CD14-positive monocyte (primary cell): ENCODE measurements around the gene NEK6. TPM values are rescaled to one million over a fixed set of nuclear protein-coding genes. Genes with fewer than 3 reads are reported as not detected.

Experiments used
- DNase-seq, 3 donors: peaks; one replicate each; pipeline ENCODE4 v3.0.0-alpha.2; 2011 to 2022
- H2AFZ ChIP-seq: 2 replicates; pipeline ENCODE4 v1.6.0; 2012; ENCODE audit warnings: mild to moderate bottlenecking, low read depth, low read length, inconsistent platforms; ENCODE audit not compliant: insufficient read depth, poor library complexity, severe bottlenecking
- H3K27ac ChIP-seq, 2 donors: 1 replicate in 1 of 2; 2 replicates in 1 of 2; pipeline ENCODE4 v1.5.1; 2012 to 2013; ENCODE audit warnings: low read length in 2 of 2, control low read depth in 1 of 2, inconsistent platforms in 1 of 2, low read depth in 1 of 2, mild to moderate bottlenecking in 1 of 2
- H3K27me3 ChIP-seq, 2 donors: one replicate each; pipeline versions ENCODE4 v1.6.0 to v1.6.1; 2011 to 2013; ENCODE audit warnings: low read length in 2 of 2; ENCODE audit not compliant: control insufficient read depth in 2 of 2, insufficient read depth in 2 of 2
- H3K36me3 ChIP-seq, 2 donors: replicated peaks in 1 of 2; 1 replicate in 1 of 2; 2 replicates in 1 of 2; pipeline versions ENCODE4 v1.5.1 to v1.6.1; 2012 to 2013; ENCODE audit warnings: low read length in 2 of 2, control low read depth in 1 of 2, inconsistent platforms in 1 of 2, mild to moderate bottlenecking in 1 of 2; ENCODE audit not compliant: insufficient read depth in 2 of 2, control insufficient read depth in 1 of 2
- H3K4me1 ChIP-seq, 2 donors: 1 replicate in 1 of 2; 2 replicates in 1 of 2; pipeline versions ENCODE4 v1.5.1 to v1.6.1; 2012 to 2013; ENCODE audit warnings: low read length in 2 of 2, control low read depth in 1 of 2, inconsistent platforms in 1 of 2, mild to moderate bottlenecking in 1 of 2, moderate library complexity in 1 of 2; ENCODE audit not compliant: insufficient read depth in 2 of 2, control insufficient read depth in 1 of 2
- H3K4me2 ChIP-seq: replicated peaks from 2 replicates; pipeline ENCODE3; 2012; ENCODE audit warnings: low read length, moderate library complexity, mild to moderate bottlenecking; ENCODE audit not compliant: poor library complexity, severe bottlenecking; ENCODE audit errors: extremely low read depth
- H3K4me3 ChIP-seq, 3 experiments: fragments of 200-600 bp in 1 of 3; sonication (generic) in 1 of 3; replicated peaks in 1 of 3; 1 replicate in 2 of 3; 2 replicates in 1 of 3; pipeline ENCODE4 v1.5.1; 2011 to 2013; ENCODE audit warnings: low read length in 3 of 3, mild to moderate bottlenecking in 3 of 3, control low read depth in 2 of 3, low read depth in 2 of 3, inconsistent platforms in 1 of 3, moderate library complexity in 1 of 3
- H3K79me2 ChIP-seq: 2 replicates; pipeline ENCODE4 v1.6.0; 2012; ENCODE audit warnings: mild to moderate bottlenecking, control low read depth, inconsistent platforms, low read length, moderate library complexity; ENCODE audit not compliant: insufficient read depth
- H3K9ac ChIP-seq: 2 replicates; pipeline ENCODE4 v1.6.0; 2017; ENCODE audit warnings: low read length, mild to moderate bottlenecking; ENCODE audit not compliant: insufficient read depth, poor library complexity, severe bottlenecking
- H3K9me3 ChIP-seq, 2 donors: replicated peaks in 1 of 2; 1 replicate in 1 of 2; 2 replicates in 1 of 2; pipeline versions ENCODE4 v1.5.1 to v1.6.1; 2012 to 2013; ENCODE audit warnings: low read length in 2 of 2, control low read depth in 1 of 2; ENCODE audit not compliant: control insufficient read depth in 1 of 2, insufficient read depth in 1 of 2
- H4K20me1 ChIP-seq: 2 replicates; pipeline ENCODE4 v1.6.0; 2012; ENCODE audit warnings: mild to moderate bottlenecking, low read length, control low read depth, moderate library complexity; ENCODE audit not compliant: insufficient read depth
- H3K27ac Mint-ChIP-seq, 7 donors: one replicate each; pipeline ENCODE4 v1.8.0; 2020; ENCODE audit warnings: mild to moderate bottlenecking in 7 of 7, mixed read lengths in 7 of 7, moderate library complexity in 6 of 7, inconsistent platforms in 2 of 7
- H3K27me3 Mint-ChIP-seq, 3 donors: one replicate each; pipeline ENCODE4 v1.8.0; 2021 to 2022; ENCODE audit warnings: low read depth in 3 of 3, mild to moderate bottlenecking in 3 of 3, mixed read lengths in 3 of 3, moderate library complexity in 3 of 3, inconsistent platforms in 1 of 3
- H3K36me3 Mint-ChIP-seq, 2 donors: one replicate each; pipeline ENCODE4 v1.8.0; 2020; ENCODE audit warnings: mixed read lengths in 2 of 2, inconsistent platforms in 1 of 2, mild to moderate bottlenecking in 1 of 2
- H3K4me1 Mint-ChIP-seq: one replicate; pipeline ENCODE4 v1.8.0; 2020; ENCODE audit warnings: mild to moderate bottlenecking, mixed read lengths
- H3K4me3 Mint-ChIP-seq, 2 donors: one replicate each; pipeline ENCODE4 v1.8.0; 2020; ENCODE audit warnings: mild to moderate bottlenecking in 2 of 2, mixed read lengths in 2 of 2, moderate library complexity in 1 of 2
- H3K9me3 Mint-ChIP-seq, 7 donors: one replicate each; pipeline ENCODE4 v1.8.0; 2020 to 2022; ENCODE audit warnings: mixed read lengths in 7 of 7, mild to moderate bottlenecking in 6 of 7, moderate library complexity in 6 of 7, inconsistent platforms in 2 of 7
- CTCF ChIP-seq: fragments of 200-600 bp; IDR thresholded peaks from one replicate; pipeline ENCODE4 v1.8.0; 2022; ENCODE audit warnings: antibody characterized with exemption, mild to moderate bottlenecking
- WGBS: methylation state at CpG from one replicate; pipeline ENCODE4 v1.1.5; 2013; ENCODE audit warnings: missing lambda C conversion rate; ENCODE audit not compliant: insufficient coverage; 5-methylcytosine and 5-hydroxymethylcytosine counted together
- intact Hi-C, 2 donors: fragments of 100-400 bp; cut with micrococcal nuclease; formaldehyde crosslinking; loops; one replicate each; pipeline versions ENCODE4 v1.15.0 to v1.15.1; 2023
- polyA plus RNA-seq, 3 donors: library from polyadenylated mRNA; depleted of rRNA in 1 of 3; unstranded in 2 of 3; stranded (reverse) in 1 of 3; fragments of 300-500 nt in 2 of 3; fragments of >200 nt in 1 of 3; fragmentation: Illumina TruSeq in 2 of 3; gene quantifications; 1 replicate in 2 of 3; 2 replicates in 1 of 3; pipeline ENCODE4 v1.2.3, GENCODE V29; 2012 to 2021

Gene NEK6
- polyA plus RNA-seq, 3 donors = 26.1 to 46.0 (median 35.8) TPM

DNA sequence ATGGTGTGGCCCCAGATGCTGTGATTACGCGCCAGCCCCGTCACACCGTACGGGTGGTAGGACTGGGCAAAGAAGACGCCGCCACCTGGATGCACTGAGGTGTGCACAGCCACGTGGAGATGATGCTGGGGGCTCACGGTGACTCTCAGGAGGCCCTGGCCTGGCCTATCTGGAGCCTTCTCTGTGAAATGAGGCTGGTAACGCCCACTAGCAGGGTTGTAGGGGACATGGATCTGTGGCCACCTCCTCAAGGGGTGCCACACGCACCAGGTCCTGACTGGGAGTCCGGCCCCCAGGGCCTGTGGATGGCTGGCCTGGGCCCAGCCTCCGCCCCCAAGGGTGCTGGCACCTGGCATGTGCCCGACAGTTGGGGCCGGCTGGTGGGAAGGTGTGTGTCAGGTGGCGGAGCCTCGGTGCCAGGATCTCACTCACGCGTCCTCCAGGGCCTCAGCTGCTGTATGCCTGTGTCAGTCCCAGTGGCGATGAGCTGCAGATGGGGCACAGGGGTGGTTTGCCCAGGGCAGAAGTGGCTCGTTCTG lies 32.4 kb downstream of the NEK6 start:
- peak overlapping the region; percentile 4 for H3K9ac ChIP-seq
- no peak for TF ChIP-seq CTCF
- H3K27me3 ChIP-seq = no peaks in the 10 kb centered on the region
- H3K9me3 ChIP-seq = no peaks in the 10 kb centered on the region
- 54% methylated on average over 19 of the region's 21 CpGs for WGBS
- H3K27ac ChIP-seq = peak overlapping the region; percentile 8 to 23
- Mint-ChIP-seq H3K27me3 (peaks cover 0 to 4% (median 0%) of the 10 kb centered on the region in 3 donors), H3K4me3 (no peak overlapping the region), H3K9me3 (no peaks in the 10 kb centered on the region), H3K36me3 (peaks cover 26 to 70% of the 10 kb centered on the region in 2 donors), H3K27ac (peak overlapping the region in 1 of 7 donors; percentile 66), H3K4me1 (peaks cover 91% of the 10 kb centered on the region)
- peaks cover 16 to 26% of the 10 kb centered on the region in 2 donors for H3K36me3 ChIP-seq
- intact Hi-C loops = loop anchor here in 1 of 2 donors (10.0 kb wide), 1 partner anchor 155 kb away; no protein-coding TSS in a partner anchor
- H2AFZ ChIP-seq = no peak overlapping the region
- peaks cover 100% of the 10 kb centered on the region for H3K79me2 ChIP-seq
- H3K4me2 ChIP-seq = peak overlapping the region; percentile 45
- H4K20me1 ChIP-seq = peaks cover 100% of the 10 kb centered on the region
- H3K4me3 ChIP-seq = peak overlapping the region in 1 of 3 experiments; percentile 45
- peak in 1 of 3 donors; percentile 22 for DNase-seq
- peaks cover 85 to 90% of the 10 kb centered on the region in 2 donors for H3K4me1 ChIP-seq

DNA sequence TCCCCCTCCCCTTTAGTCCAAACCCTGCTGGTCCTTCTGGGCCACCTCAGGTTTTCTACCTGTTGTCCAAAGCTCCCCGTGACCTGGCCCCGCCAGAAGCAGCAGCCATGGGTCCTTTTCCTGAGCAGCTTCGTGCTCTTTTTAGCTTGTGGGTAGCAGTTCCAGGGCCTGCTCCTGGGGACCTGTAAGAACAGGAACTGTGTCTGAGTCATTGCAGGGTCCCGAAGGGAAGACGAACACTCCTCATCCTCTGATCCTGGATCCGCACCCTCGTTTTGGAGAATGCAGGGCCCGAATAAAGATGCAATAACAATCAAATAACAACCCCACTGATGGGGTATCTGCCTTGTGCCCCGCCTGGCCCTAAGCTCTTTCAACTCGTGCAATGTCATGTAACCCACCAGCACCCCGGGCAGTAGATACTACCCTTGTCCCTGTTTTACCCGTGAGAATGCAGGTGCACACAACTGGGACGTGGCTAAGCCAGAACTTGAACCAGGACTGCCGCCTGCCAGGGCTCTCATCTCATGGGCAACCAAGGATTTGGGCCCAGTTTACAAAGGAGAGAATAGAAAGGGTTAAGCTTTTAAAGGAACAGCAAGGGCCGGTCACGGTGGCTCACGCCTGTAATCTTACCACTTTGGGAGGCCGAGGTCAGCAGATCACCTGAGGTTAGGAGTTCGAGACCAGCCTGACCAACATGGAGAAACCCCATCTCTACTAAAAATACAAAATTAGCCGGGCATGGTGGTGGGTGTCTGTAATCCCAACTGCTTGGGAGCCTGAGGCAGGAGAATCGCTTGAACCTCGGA lies 33.2 kb downstream of the NEK6 start:
- peaks cover 29 to 78% of the 10 kb centered on the region in 2 donors for H3K36me3 Mint-ChIP-seq
- intact Hi-C loops = loop anchor here in 1 of 2 donors (10.0 kb wide), 1 partner anchor 156 kb away; no protein-coding TSS in a partner anchor
- H3K9ac ChIP-seq = peak overlapping the region; percentile 4

More for the DNA sequence above, 33.2 kb downstream of the NEK6 start:
- H3K27me3 ChIP-seq = no peaks in the 10 kb centered on the region
- peaks cover 89% of the 10 kb centered on the region for H3K4me1 Mint-ChIP-seq
- H3K27me3 Mint-ChIP-seq = peaks cover 0 to 4% (median 0%) of the 10 kb centered on the region in 3 donors
- peak overlapping the region; percentile 46 to 82 (median 71) for H3K27ac Mint-ChIP-seq
- peak overlapping the region; percentile 45 for H3K4me2 ChIP-seq
- H3K79me2 ChIP-seq = peaks cover 100% of the 10 kb centered on the region
- no peak overlapping the region for H2AFZ ChIP-seq
- TF ChIP-seq CTCF = no peak
- peaks cover 16 to 35% of the 10 kb centered on the region in 2 donors for H3K36me3 ChIP-seq
- H3K9me3 ChIP-seq = no peaks in the 10 kb centered on the region
- peaks cover 100% of the 10 kb centered on the region for H4K20me1 ChIP-seq
- WGBS = 23% methylated on average over 11 of the region's 22 CpGs
- H3K4me3 Mint-ChIP-seq = peak overlapping the region; percentile 31 to 67
- peak overlapping the region in 1 of 3 experiments; percentile 45 for H3K4me3 ChIP-seq
- peak; percentile 30 to 68 (median 57) for DNase-seq
- H3K27ac ChIP-seq = peak overlapping the region; percentile 8 to 45
- H3K9me3 Mint-ChIP-seq = no peaks in the 10 kb centered on the region
- H3K4me1 ChIP-seq = peaks cover 79 to 83% of the 10 kb centered on the region in 2 donors
